DND-41 (cell line): ENCODE data around the gene ANKS1B.
"Not testable (repeated sequence)": the region's sequence is repeated elsewhere in the genome, so short reads cannot be mapped to it uniquely, and the experiment has no call there.

Source experiments
- ATAC-seq: fragments of 200-7000 bp; cut with Tn5 transposase; 3 replicates; pipeline ENCODE4 v1.9.1; 2021; ENCODE audit warnings: low read depth; ENCODE audit not compliant: insufficient read depth
- DNase-seq: peaks from one replicate; pipeline ENCODE4 v3.0.0-alpha.2; 2020
- H2AFZ ChIP-seq: 2 replicates; pipeline ENCODE4 v1.6.0; 2012; ENCODE audit warnings: low read depth, low read length
- H3K27ac ChIP-seq: 2 replicates; pipeline ENCODE4 v1.5.1; 2012; ENCODE audit warnings: low read length, inconsistent platforms
- H3K27me3 ChIP-seq: fragments of 200-600 bp; sonication (generic); 2 replicates; pipeline ENCODE4 v1.6.0; 2012; ENCODE audit warnings: low read length, mild to moderate bottlenecking, inconsistent platforms; ENCODE audit not compliant: insufficient read depth, poor library complexity
- H3K36me3 ChIP-seq: 2 replicates; pipeline ENCODE4 v1.5.1; 2012; ENCODE audit warnings: low read length, inconsistent platforms; ENCODE audit not compliant: insufficient read depth
- H3K4me1 ChIP-seq: 2 replicates; pipeline ENCODE4 v1.5.1; 2012; ENCODE audit warnings: mild to moderate bottlenecking, low read length; ENCODE audit not compliant: insufficient read depth
- H3K4me2 ChIP-seq: 2 replicates; pipeline ENCODE4 v1.6.0; 2012; ENCODE audit warnings: mild to moderate bottlenecking, moderate library complexity, low read length, inconsistent platforms; ENCODE audit not compliant: insufficient read depth
- H3K4me3 ChIP-seq, 2 experiments: fragments of 200-600 bp in 1 of 2; shearing (Covaris generic) in 1 of 2; 2 replicates each; pipeline ENCODE4 v1.5.1; 2012 to 2016; ENCODE audit warnings: inconsistent platforms in 2 of 2, low read length in 2 of 2, mild to moderate bottlenecking in 2 of 2, low read depth in 1 of 2, moderate library complexity in 1 of 2
- H3K79me2 ChIP-seq: 2 replicates; pipeline ENCODE4 v1.6.0; 2012; ENCODE audit warnings: low read length, inconsistent platforms; ENCODE audit not compliant: insufficient read depth
- H3K9ac ChIP-seq: 2 replicates; pipeline ENCODE4 v1.6.0; 2012; ENCODE audit warnings: low read depth, mild to moderate bottlenecking, inconsistent platforms, low read length, moderate library complexity
- H3K9me3 ChIP-seq: 2 replicates; pipeline ENCODE4 v1.5.1; 2012; ENCODE audit warnings: low read length, moderate library complexity, mild to moderate bottlenecking, inconsistent platforms; ENCODE audit not compliant: insufficient read depth, severe bottlenecking
- H4K20me1 ChIP-seq: 2 replicates; pipeline ENCODE4 v1.6.0; 2012; ENCODE audit warnings: low read length; ENCODE audit not compliant: insufficient read depth
- CTCF ChIP-seq: IDR thresholded peaks from 2 replicates; pipeline ENCODE4 v1.5.1; 2012; ENCODE audit warnings: borderline replicate concordance, low read length, moderate library complexity, mild to moderate bottlenecking; ENCODE audit not compliant: poor library complexity, severe bottlenecking; ENCODE audit errors: extremely low read depth
- EZH2 ChIP-seq: IDR thresholded peaks from 3 replicates; pipeline ENCODE4 v1.6.1; 2012; ENCODE audit warnings: borderline replicate concordance, low read depth, mild to moderate bottlenecking, moderate library complexity, low read length, inconsistent platforms; ENCODE audit not compliant: severe bottlenecking

ANKS1B gene

GRCh38 chr12:98968896-98969295, 1015.8 kb downstream of the ANKS1B start:
- ATAC-seq (no peak), DNase-seq (no peak)
- Histone ChIP-seq H3K4me2 (no peak overlapping the region), H3K79me2 (no peaks in the 10 kb centered on the region), H3K4me3 (no peak overlapping the region), H3K36me3 (no peaks in the 10 kb centered on the region), H3K9ac (no peak overlapping the region), H4K20me1 (no peaks in the 10 kb centered on the region), H3K4me1 (no peaks in the 10 kb centered on the region), H3K9me3 (no peaks in the 10 kb centered on the region), H3K27me3 (peaks cover 7% of the 10 kb centered on the region), H3K27ac (no peak overlapping the region), H2AFZ (no peak overlapping the region)
- TF ChIP-seq EZH2 (no peak), CTCF (no peak)

- H3K36me3 ChIP-seq, H3K4me2 ChIP-seq, H2AFZ ChIP-seq, H4K20me1 ChIP-seq, H3K9ac ChIP-seq, H3K27ac ChIP-seq, H3K4me3 ChIP-seq, H3K27me3 ChIP-seq, H3K79me2 ChIP-seq, DNase-seq, H3K4me1 ChIP-seq, ATAC-seq, H3K9me3 ChIP-seq: not testable (repeated sequence)
Observed at GRCh38 chr12:98957135-98957534, 1027.6 kb downstream of the ANKS1B start.

GRCh38 chr12:98955284-98955683, 1029.5 kb downstream of the ANKS1B start:
- no peak overlapping the region for H3K9ac ChIP-seq
- no peak overlapping the region for H3K4me3 ChIP-seq
- TF ChIP-seq CTCF: peak; percentile 49
- no peak for TF ChIP-seq EZH2
- peak; percentile 7 for DNase-seq
- H4K20me1 ChIP-seq: no peaks in the 10 kb centered on the region
- H2AFZ ChIP-seq: no peak overlapping the region; the same call in 1 of the 2 replicates
- ATAC-seq: peak; percentile 65
- H3K27ac ChIP-seq: no peak overlapping the region
- no peaks in the 10 kb centered on the region for H3K79me2 ChIP-seq
- H3K36me3 ChIP-seq: no peaks in the 10 kb centered on the region
- H3K4me2 ChIP-seq: no peak overlapping the region
- H3K27me3 ChIP-seq: peaks cover 4% of the 10 kb centered on the region
- no peaks in the 10 kb centered on the region for H3K4me1 ChIP-seq
- no peaks in the 10 kb centered on the region for H3K9me3 ChIP-seq

- H3K27me3 ChIP-seq: peaks cover 4% of the 10 kb centered on the region
- H3K4me2 ChIP-seq: no peak overlapping the region
- no peak overlapping the region for H3K27ac ChIP-seq
- no peaks in the 10 kb centered on the region for H3K9me3 ChIP-seq
- H4K20me1 ChIP-seq: no peaks in the 10 kb centered on the region
- DNase-seq (no peak), ATAC-seq (no peak)
- TF ChIP-seq EZH2 (no peak), CTCF (no peak)
- H3K4me1 ChIP-seq: no peaks in the 10 kb centered on the region
- no peak overlapping the region for H2AFZ ChIP-seq
- no peaks in the 10 kb centered on the region for H3K79me2 ChIP-seq
- H3K36me3 ChIP-seq: no peaks in the 10 kb centered on the region
- H3K4me3 ChIP-seq: no peak overlapping the region
- H3K9ac ChIP-seq: no peak overlapping the region
Observed at GRCh38 chr12:98954506-98954905, 1030.2 kb downstream of the ANKS1B start.
